Measurements from ENCODE around the gene C19orf38.
"Not testable (repeated sequence)": the region's sequence is repeated elsewhere in the genome, so short reads cannot be mapped to it uniquely, and the experiment has no call there.

C19orf38 gene

DNA sequence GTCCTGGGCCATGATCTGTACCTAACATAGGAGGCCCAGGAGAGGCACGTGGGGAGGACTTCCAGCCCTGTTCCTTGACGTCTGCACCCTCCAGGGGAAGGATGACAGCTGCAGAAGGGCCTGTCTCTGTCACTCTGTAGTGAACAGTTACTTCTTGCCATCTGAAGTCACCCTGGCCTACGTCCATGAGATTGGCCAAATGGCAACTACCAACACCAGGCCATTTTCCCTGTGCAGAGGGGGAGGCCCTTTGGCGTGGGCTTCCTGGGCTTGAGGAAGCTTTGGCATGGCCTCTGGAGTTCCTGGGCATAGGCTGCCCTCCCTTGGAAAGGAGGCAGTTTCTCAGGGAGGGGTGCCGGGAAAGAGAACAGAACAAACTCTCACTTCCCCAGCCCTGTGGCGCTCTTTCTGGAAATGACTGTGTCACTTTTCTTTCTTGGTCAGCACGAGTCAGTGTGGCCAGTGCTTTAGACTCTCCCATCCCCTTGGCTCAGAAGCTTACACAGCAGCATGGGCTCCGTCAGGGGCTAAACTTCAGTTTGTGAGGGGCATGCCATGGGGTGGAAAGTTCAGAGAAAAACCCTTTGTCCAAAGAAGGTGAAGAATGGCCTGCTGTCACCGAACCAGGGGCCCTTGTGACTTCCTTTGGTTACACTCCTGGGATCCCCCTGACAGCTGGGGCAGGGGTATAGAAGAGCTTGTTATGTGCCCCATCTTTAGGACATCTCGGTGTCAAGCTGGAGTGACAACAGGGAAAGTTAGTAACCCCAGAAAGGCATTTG is 28.4 kb downstream of the C19orf38 start:
- DNase-seq (ENCODE audit: low spot score), result no peak

DNA sequence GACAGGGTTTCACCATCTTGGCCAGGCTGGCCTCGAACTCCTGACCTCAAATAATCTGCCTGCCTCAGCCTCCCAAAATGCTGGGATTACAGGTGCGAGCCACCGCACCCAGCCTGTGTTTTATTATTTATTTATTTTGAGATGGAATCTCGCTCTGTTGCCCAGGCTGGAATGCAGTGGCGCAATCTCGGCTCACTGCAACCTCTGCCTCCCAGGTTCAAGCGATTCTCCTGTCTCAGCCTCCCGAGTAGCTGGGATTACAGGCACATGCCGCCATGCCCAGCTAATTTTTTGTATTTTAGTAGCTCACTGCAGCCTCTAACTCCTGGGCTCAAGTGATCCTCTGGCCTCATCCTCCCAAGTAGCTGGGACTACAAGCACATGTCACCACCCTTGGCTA is 29.4 kb downstream of the C19orf38 start:
- DNase-seq (ENCODE audit: low spot score), result not testable (repeated sequence)

DNA sequence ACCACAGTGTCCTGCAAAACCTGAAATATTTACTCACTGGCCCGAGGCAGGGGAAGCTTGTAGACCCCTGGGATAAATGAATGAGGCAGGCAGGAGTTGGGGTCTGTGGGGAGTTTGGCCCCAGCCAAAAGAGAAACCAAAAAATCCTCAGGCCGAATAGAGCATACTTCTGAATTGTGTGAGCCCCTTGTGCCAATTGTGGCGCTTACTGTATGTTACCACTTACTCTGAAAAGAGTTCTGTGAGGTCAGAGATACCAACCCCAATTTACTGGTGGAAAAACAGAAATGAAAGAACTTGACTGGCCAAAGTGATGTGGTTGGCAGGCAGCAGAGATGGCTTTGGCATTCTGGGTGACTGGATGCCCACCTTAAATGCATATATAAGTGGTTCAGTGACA is 30.0 kb downstream of the C19orf38 start:
- DNase-seq (ENCODE audit: low spot score), result no peak

DNA sequence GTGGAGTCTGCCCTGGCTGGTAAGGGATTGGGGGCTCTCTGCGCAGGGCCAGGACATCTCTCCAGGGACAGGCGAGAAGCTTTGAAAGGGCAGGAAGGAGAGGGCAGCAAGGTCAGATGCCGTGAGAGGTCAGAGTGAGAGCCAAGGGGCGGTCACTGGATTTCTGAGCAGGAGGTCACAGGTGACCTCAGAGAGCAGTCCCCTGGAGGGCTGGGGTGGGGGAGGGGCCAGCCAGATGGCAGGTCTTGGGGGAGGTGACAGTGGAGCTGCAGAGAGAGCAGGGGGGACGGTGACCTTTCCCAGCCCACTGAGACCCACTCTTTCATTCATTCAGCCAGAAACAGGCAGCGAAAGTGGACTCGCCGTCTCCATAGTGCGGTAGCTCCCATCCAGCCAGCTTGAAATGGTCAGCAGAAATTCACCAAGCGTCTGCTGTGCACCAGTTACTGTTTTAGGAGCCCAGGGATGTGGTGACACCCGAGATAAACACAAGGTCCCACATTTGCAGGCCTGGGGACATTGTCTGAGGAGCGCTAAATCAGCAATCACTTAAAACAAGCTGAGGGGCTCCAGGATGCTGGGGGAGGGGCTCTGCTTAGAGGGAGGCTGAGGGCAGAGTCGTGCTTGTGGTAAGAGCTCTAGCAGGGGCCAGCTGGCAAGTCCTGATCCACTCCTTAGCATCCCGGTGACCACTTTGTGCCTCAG is 33.3 kb downstream of the C19orf38 start:
- no peak for DNase-seq (ENCODE audit: low spot score)

DNA sequence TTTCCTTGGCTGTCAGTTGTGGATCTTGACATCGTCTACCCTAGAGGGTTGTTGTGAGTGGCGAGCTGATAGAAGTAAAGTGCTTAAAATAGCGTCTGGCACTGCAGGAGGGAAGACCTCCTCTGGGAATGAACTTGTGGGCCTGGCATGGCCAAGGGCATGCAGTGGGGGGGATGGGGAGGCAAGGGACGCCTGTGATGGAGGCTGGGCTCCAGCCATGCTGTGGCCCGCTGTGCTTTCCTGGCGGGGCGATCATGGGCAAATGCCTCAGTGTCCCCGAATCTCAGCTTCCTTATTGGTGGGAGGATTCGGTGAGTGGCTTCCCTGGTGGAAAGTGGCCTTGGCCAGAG is 33.9 kb downstream of the C19orf38 start:
- DNase-seq (ENCODE audit: low spot score), result no peak

DNA sequence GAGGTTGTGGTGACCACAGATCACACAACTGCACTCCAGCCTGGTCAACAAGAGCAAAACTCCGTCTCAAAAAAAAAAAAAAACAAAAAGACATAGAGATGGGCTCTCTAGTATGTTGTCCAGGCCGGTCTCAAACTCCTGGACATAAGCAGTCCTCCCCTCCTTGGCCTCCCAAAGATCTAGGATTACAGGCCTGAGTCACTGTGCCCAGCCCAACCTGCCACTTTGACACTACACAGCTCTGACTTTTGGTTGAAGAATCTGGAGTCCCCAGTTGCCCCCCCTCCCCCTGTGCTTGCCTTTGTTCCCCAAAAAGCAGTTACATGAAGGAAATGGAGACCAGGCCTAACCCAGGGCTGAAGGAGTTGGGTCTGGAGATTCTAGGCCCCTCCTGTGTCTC is 36.1 kb downstream of the C19orf38 start:
- DNase-seq (ENCODE audit: low spot score), result no peak

DNA sequence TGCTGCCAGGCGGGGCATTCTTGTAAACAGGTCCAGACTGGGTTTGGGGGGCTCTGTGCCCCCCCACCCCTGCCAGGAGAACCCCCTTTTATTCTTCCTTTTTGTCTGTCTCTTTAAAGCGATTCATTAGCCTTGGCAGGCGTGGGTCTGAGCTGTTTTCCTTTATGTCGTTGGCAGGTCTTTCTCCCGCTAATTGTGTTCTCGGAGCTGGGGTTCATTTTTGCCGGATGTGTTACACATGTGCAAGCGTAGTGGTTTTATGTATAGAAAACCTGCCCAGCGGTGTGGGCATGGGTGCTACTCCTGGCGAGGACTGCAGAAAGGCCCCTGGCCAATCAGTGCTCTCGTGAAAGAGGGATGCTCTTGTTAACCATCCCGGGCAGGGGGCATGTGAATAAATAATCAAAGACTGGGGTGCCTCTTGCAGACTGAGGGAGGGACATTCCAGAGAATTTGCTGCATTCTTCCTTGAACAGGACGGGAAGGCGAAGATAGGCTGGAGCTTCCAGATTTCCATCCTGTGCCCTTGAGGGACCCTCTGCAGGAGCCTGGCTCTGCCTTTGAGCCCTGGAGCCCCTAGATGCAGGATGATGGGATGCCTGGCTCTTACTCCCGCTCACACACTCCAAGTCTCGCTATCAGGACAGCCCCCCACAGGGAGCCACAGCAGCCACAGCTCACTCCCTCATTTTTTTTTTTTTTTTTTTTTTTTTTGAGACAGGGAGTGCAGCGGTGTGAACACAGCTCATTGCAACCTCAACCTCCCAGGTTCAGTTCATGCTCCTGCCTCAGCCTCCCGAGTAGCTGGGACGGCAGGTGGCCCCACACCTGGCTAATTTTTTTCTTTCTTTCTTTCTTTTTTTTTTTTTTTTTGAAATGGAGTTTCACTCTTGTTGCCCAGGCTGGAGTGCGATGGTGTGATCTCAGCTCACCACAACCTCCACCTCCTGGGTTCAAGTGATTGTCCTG is 37.3 kb downstream of the C19orf38 start:
- no peak for DNase-seq (ENCODE audit: low spot score)

DNA sequence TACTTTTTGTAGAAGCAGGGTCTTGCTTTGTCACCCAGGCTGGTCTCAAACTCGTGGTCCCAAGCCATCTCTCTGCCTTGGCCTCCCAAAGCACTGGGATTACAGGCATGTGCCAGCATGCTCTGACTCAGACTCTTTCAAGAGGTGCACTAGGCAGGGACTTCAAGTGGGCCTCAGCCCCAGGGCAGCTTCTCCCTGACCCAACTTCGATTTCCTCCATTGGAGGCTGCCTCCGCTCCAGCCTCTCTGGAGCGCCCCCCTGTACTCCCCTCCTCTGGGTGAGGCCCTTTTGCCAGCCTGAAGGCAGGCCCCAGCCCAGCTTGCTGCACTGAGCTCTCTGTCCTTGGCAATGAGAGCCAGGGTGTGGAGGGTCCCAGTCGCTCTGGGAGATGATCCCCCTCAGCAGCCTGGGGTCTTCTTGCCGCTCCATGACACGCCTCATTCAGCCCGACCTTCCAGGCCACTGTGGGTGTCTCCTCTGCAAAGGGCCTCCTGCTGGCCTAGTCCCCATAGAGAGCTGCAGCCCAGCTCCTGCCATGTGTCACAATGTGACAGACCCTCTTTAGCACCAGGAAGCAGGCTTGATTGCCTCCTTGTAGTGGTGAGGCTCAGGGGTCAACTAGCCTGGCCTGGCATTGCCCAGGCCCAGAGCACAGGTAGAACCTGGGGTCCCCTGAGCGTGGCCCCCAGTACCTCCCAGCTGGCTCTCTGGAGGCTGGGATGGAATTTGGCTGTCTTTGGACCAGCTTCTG is 39.6 kb downstream of the C19orf38 start:
- no peak for DNase-seq (ENCODE audit: low spot score)

DNA sequence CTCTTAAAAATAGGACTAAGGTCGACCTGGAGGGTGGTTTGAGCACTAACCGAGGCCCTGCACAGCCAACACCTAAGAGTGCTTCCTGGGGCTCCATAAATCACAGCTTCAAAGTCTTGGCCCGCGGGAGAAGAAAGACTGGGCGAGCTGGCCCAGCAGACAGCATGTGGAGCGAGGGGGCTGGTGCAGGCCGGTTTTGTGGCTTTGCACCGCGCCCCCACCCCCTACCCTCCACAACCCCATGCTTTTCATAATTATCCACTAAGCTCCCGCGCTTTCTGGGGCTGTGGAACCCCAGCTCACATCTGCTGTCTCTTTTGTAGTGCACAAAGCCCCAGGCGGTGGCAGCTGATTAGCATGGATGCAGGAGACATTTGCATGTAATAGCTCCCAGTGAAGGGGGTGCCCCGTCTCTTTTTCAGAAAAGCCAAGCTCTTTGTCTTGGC is 40.2 kb downstream of the C19orf38 start:
- no peak for DNase-seq (ENCODE audit: low spot score)

DNA sequence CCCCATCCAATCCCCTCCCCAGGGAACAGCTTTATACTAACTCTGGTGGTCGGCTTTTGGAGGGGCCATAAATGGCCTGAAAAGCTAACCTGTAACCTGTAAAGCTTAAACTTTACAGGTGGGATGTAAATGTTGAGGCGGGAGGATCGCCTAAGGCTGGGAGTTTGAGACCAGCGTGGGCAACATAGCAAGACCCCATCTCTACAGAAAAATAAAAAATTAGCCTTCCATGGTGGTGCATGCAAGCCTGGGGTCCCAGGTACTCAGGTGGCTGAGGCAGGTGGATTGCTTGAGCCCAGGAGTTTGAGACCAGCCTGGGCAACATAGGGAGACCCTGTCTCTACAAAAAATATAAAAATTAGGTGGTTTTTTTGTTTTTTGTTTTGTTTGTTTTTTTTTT is 41.7 kb downstream of the C19orf38 start:
- no peak for DNase-seq (ENCODE audit: low spot score)

DNA sequence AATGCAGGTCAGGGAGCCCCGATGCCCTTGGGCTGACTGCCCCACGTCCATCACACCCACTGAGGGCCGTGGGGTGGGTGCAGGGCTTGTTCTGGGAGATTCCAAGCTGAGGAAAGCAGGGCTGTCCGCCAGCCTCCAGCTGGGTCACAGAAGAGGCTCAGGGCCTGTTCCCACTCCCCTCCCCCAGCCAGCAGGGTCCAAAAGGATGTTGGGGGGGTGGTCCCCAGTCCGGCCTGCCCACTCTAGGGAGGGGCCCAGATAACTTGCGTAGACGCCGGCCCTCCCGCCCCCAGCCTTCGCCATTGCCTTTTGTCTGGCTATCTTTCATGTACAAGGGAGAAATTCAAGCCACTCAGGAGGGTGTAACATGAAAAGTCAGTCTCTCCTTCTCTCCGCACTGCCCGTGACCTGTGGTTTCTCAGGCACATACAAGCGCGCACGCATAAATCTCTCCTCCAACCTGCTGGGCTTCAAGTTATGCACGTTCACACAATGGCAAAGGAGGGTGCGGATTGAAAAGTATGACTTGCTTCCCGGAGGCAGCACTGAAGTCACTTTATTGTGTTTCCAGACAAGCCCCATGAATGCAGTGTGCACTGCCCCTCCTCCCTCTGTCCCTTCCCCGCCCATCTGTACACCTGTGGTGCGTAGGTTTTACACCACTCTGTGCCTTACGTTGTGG is 43.3 kb downstream of the C19orf38 start:
- DNase-seq (ENCODE audit: low spot score), result no peak

DNA sequence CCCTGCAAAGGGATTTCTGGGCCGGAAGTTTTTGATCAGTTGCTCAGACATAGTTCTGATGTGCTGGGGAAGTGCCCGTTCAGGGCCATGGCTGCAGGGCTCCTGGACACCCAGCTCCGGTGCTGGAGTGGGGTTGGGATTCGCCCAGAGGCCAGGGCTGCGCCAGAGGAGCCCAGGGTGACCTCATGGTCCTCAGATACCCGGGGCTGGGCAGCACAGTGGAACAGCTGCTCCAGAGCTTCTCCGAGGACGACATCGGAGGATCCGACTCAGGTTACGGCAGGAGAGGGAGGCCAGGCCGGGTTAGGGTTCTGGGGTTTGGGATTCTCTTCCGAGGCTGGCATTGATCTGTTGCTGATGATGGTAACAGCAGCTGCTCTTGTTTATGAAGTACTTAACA is 44.0 kb downstream of the C19orf38 start:
- DNase-seq (ENCODE audit: low spot score), result no peak

DNA sequence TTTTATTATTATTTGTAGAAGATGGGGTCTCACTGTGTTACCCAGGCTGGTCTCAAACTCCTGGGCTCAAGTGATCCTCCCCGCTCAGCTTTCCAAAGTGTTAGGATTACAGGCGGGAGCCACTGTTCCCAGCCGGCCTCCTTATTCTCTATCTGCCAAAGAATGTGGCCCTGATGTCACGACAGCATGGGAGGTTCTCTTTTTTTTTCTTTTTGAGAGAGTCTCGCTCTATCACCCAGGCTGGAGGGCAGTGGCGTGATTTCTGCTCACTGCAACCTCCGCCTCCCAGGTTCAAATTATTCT is 46.6 kb downstream of the C19orf38 start:
- no peak for DNase-seq (ENCODE audit: low spot score)

DNA sequence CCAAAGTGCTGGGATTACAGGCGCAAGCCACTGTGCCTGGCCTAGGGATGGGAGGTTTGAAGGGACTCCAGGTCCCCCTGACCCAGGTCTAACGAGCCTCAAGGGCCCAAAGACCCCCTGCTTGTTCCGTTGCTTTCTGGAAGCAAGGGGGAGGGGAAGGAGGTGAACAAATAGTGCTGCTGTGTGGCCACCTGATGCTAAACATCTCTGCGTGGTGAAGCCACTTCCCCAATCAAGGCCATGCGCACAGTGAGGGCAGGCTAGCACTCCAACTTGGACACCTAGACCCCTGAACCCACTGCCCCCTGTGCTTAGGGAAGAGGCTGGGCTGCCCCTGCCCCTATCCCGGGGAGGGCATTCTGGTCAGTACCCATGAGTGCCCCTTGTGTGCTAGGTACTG is 47.1 kb downstream of the C19orf38 start:
- DNase-seq (ENCODE audit: low spot score), result no peak

DNA sequence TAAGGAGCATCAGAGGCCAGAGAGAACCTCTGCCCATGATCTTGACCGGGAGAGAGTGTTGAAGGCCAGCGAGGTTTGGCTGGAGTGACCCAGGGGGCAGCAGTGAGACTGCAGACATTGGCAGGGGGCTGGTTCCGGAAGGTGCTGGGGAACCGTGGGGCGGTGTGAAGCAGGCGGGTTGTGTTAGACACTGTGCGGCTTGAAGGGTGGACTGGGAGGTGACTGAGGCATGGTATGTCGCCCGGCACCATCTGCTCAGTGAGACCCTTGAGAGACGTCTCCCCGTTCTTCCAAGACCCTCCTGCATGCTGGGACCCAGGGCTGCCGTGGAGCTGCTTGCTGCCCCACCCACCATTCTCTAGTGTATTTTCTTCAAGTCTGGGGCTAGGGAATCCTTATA is 47.7 kb downstream of the C19orf38 start:
- DNase-seq (ENCODE audit: low spot score), result no peak

DNA sequence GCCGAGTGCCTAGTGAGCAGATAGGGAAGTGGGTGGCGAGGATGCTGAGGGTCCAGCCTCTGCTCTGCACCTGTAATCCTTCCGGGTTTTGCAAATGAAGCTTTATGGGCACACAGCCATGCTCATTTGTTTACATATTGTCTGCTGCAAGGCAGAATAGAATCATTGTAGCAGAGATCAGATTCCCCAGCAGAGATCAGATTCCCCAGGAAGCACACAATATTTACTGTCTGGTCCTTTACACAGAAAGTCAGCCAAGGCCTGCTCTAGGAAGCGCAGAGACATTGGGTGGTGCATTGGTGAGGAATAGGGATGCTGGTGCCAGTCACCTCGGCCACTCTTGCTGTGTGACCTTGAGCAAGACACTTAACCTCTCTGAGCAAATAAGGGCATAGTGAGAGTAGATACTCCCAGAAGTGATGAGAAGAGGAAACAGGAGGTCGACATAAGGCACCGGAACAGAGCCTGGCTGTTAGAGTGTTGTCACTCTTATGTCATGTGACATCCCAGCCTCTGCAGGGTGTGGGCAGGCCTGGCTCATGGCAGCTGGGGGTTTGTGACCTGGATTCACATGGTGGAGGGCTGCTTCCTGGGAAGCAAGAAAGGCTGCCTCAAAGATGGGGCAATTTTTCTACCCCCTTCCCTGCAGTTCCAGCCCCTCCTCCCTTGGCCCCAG is 48.8 kb downstream of the C19orf38 start:
- DNase-seq (ENCODE audit: low spot score), result no peak

DNA sequence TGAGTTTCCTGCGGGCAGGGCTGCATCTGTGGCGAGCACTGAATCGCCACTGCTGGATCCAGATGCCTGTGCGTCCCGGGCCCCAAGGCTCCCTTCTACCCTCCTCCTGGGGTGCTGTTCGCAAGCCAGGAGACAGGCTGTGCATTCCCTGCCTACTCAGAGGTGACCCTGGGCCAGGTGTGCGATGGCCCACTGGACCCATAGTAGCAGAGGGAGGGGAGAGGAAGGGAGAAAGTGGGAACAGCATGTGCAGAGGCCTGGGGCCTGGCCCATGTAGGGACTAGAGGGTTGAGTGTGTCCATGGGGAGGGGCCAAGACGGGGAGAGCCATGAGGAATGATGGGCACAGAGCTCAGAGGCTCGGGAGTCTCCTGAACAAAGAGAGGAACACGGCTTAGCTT is 50.4 kb downstream of the C19orf38 start:
- DNase-seq (ENCODE audit: low spot score), result no peak

DNA sequence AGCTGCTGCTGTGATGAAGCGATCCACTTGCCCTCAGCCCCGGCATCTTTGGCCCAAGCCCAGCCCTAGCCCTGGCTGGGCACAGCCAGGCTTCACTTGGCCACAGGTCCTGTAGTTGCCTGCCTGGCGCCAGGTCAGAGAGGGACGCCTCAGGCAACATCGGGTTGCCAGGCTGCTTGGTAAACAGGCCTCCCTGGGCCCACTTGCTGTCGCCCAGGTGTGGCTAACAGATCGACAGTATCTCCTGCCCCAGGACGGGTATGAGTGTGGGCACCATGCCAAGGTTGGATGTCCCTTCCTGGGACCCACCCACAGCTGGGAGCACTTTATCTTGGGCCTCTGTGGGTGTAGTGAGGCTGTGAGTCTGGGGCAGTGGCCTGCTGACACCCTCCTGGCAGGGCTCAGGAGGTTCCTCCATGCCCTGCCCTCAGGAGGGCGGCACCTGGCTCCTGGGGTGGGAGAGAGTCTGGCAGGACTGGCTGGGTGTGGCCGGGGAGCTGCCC is 51.0 kb downstream of the C19orf38 start:
- peak; percentile 51 for DNase-seq (ENCODE audit: low spot score)

DNA sequence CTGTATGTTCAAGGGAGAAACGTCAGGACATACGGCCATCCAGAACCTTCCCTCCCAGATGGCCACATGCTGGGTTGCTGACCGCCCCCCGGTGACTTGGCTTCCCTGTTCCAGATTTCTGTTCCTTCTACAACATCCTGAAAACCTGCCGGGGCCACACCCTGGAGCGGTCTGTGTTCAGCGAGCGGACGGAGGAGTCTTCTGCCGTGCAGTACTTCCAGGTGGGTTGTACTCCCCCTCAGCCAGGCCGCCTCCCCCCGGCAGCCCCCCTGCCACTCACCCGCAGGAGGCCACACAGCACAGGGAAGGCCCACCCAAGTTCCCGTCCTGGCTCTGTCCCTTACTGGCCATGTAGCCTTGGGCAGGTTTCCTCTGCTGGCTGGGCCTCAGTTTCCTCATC is 59.7 kb downstream of the C19orf38 start:
- DNase-seq (ENCODE audit: low spot score), result no peak

DNA sequence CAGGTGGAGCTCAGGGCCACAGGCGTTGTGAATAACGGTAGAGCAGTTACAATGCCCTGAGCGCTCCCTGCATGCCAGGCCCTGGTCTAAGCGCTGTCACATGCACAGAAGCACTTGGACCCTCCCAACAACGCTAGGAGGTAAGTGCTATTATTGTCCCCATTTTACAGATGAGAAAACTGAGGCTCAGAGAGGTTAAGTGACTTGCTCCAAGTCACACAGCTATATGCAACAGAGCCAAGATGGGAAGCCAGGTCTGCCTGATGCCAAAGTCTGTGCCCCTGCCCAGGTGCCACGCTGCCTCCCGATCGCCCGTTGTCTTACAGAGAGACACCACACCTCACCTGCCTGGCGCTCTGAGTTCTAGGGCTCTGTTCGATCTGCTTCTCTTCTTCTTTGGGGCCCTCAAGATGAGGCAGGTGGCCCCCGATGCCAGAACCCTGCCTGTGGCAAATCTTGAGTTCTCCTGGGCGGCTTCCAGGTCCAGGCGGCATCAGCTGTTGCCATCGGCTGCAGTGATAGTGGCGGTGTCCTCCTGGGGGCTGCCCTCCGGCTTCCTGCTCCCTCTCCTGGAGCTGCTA is 60.3 kb downstream of the C19orf38 start:
- DNase-seq (ENCODE audit: low spot score), result no peak
